Adrenal gland (tissue), 12 donors: Measurements from ENCODE around the gene CLMN. TPM values are rescaled to one million over a fixed set of nuclear protein-coding genes. Genes with fewer than 3 reads are reported as not detected.
A peak's percentile ranks its signal among the peaks of the same experiment; 100 is the strongest.

Experiments used
- DNase-seq, 7 donors: peaks; one replicate each; pipeline ENCODE4 v3.0.0-alpha.2; 2019 to 2020
- H3K27ac ChIP-seq, 5 donors: fragments of 200-600 bp; sonication (generic) in 4 of 5; 1 replicate in 3 of 5; 2 replicates in 2 of 5; pipeline versions ENCODE4 v1.5.1 to v1.8.0; 2016 to 2020; ENCODE audit warnings: mild to moderate bottlenecking in 1 of 5
- H3K27me3 ChIP-seq: fragments of 200-600 bp; 2 replicates; pipeline ENCODE4 v1.8.0; 2021
- H3K36me3 ChIP-seq, 2 donors: fragments of 200-600 bp; replicated peaks in 1 of 2; 1 replicate in 1 of 2; 2 replicates in 1 of 2; pipeline versions ENCODE4 v1.5.1 to v1.8.0; 2018 to 2022
- H3K4me1 ChIP-seq, 2 donors: fragments of 200-600 bp; replicated peaks in 1 of 2; 1 replicate in 1 of 2; 2 replicates in 1 of 2; pipeline versions ENCODE4 v1.5.1 to v1.8.0; 2018 to 2021
- H3K4me3 ChIP-seq, 4 donors: fragments of 200-600 bp; sonication (generic) in 3 of 4; one replicate each; pipeline ENCODE4 v1.5.1; 2016 to 2018
- H3K9me3 ChIP-seq, 3 donors: fragments of 200-600 bp; sonication (generic) in 1 of 3; replicated peaks in 1 of 3; 1 replicate in 2 of 3; 2 replicates in 1 of 3; pipeline versions ENCODE4 v1.5.1 to v1.8.0; 2016 to 2021
- POLR2A ChIP-seq, 2 donors: fragments of 450-650 bp; IDR thresholded peaks; one replicate each; pipeline ENCODE4 v1.6.1; 2017; ENCODE audit warnings: antibody characterized with exemption in 2 of 2, mild to moderate bottlenecking in 2 of 2, moderate library complexity in 1 of 2
- WGBS, 4 donors: extraction: QIAGEN DNeasy Blood & Tissue Kit in 2 of 4; methylation state at CpG; one replicate each; pipeline versions ENCODE4 v1.1.5 to v1.1.7; 2013 to 2017; 5-methylcytosine and 5-hydroxymethylcytosine counted together
- intact Hi-C, 2 donors: fragments of 100-400 bp; cut with DNase I; formaldehyde crosslinking; loops; one replicate each; pipeline versions ENCODE4 v1.14.1 to v1.15.0; 2022 to 2023
- polyA plus RNA-seq, 3 donors: library from polyadenylated mRNA; stranded (reverse); fragments of 200-250 nt in 2 of 3; fragments of 350-450 nt in 1 of 3; fragmentation: Illumina TruSeq in 1 of 3; extraction: RNeasy Lipid Tissue Mini Kit (QIAGEN cat#74804) in 1 of 3; gene quantifications; one replicate each; pipeline ENCODE4 v1.2.3, GENCODE V29; 2013 to 2014
- total RNA-seq, 9 donors: library from RNA; depleted of rRNA in 4 of 9; stranded (reverse); fragments of >200 nt in 4 of 9; fragments of 120-200 nt in 1 of 9; fragmentation: NEBNext Ultra II Directional in 1 of 9; extraction: Animal tissue kit (Norgen Biotek cat#: 25700) in 1 of 9; gene quantifications; one replicate each; pipeline versions ENCODE4 v1.1.0 to v1.2.4, GENCODE V29; 2013 to 2023
- TF ChIP-seq, protein P1 (sequence below), 6 experiments: fragments of 450-650 bp in 4 of 6; fragments of 200-600 bp in 2 of 6; sonication (generic) in 1 of 6; IDR thresholded peaks; 1 replicate in 5 of 6; 2 replicates in 1 of 6; pipeline versions ENCODE4 v1.5.1 to v1.8.0; 2016 to 2021; ENCODE audit warnings: antibody characterized with exemption in 6 of 6, mild to moderate bottlenecking in 2 of 6, moderate library complexity in 1 of 6
- donor health status: healthy with polysubstance abuse.
- donor health status: Bipolar disorder and iron deficiency.
- donor health status: DM: yes; HTN: yes; CAD: no.
- donor health status: DM: no; HTN: no; CAD: no.
- donor health status: DM: no; HTN: no; CAD: no.
- donor health status: DM: yes; HTN: yes; CAD: no.

Gene CLMN
- total and polyA plus RNA-seq, 12 donors, result 2.7 to 9.5 (median 4.9) TPM

- Histone ChIP-seq H3K4me1 (no peaks in the 10 kb centered on the region), H3K27me3 (no peaks in the 10 kb centered on the region), H3K36me3 (no peaks in the 10 kb centered on the region), H3K9me3 (no peaks in the 10 kb centered on the region), H3K4me3 (no peak overlapping the region), H3K27ac (no peak overlapping the region)
- TF ChIP-seq, protein P1, sequence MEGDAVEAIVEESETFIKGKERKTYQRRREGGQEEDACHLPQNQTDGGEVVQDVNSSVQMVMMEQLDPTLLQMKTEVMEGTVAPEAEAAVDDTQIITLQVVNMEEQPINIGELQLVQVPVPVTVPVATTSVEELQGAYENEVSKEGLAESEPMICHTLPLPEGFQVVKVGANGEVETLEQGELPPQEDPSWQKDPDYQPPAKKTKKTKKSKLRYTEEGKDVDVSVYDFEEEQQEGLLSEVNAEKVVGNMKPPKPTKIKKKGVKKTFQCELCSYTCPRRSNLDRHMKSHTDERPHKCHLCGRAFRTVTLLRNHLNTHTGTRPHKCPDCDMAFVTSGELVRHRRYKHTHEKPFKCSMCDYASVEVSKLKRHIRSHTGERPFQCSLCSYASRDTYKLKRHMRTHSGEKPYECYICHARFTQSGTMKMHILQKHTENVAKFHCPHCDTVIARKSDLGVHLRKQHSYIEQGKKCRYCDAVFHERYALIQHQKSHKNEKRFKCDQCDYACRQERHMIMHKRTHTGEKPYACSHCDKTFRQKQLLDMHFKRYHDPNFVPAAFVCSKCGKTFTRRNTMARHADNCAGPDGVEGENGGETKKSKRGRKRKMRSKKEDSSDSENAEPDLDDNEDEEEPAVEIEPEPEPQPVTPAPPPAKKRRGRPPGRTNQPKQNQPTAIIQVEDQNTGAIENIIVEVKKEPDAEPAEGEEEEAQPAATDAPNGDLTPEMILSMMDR (IDR thresholded peaks at IDR 0.05), result no peak
- TF ChIP-seq POLR2A (IDR thresholded peaks at IDR 0.05), result no peak
- 93 to 100% (median 97%) methylated on average over 1 of the region's 1 CpG for WGBS, 4 donors
- no peak for DNase-seq
- intact Hi-C loops, result no loop called here
Measured at GRCh38 chr14:95242870-95243269, 76.8 kb downstream of the CLMN start.

- no peaks in the 10 kb centered on the region for H3K36me3 ChIP-seq
- H3K27me3 ChIP-seq, result no peaks in the 10 kb centered on the region
- H3K4me3 ChIP-seq, result no peak overlapping the region
- no peaks in the 10 kb centered on the region for H3K4me1 ChIP-seq
- TF ChIP-seq POLR2A (IDR thresholded peaks at IDR 0.05), result no peak
- TF ChIP-seq, protein P1 (IDR thresholded peaks at IDR 0.05), result no peak
- no peak for DNase-seq
- H3K27ac ChIP-seq, result no peak overlapping the region
- intact Hi-C loops, result no loop called here
- WGBS, 4 donors, result 73 to 79% (median 76%) methylated on average over 6 of the region's 6 CpGs
- no peaks in the 10 kb centered on the region for H3K9me3 ChIP-seq
Measured at GRCh38 chr14:95240859-95241813, 78.6 kb downstream of the CLMN start.

GRCh38 chr14:95238487-95239298 lies 81.0 kb downstream of the CLMN start:
- intact Hi-C loops, result no loop called here
- Histone ChIP-seq H3K36me3 (no peaks in the 10 kb centered on the region), H3K4me1 (peaks cover 0 to 9% of the 10 kb centered on the region in 2 donors), H3K4me3 (no peak overlapping the region), H3K9me3 (no peaks in the 10 kb centered on the region), H3K27ac (no peak overlapping the region), H3K27me3 (no peaks in the 10 kb centered on the region)
- no peak for TF ChIP-seq POLR2A (IDR thresholded peaks at IDR 0.05)
- TF ChIP-seq, protein P1 (IDR thresholded peaks at IDR 0.05), result no peak
- DNase-seq, result no peak
- 91 to 96% (median 93%) methylated on average over 10 of the region's 10 CpGs for WGBS, 4 donors

- H3K4me1 ChIP-seq, result peaks cover 0 to 12% of the 10 kb centered on the region in 2 donors
- no peaks in the 10 kb centered on the region for H3K27me3 ChIP-seq
- H3K36me3 ChIP-seq, result no peaks in the 10 kb centered on the region
- no peak for TF ChIP-seq POLR2A (IDR thresholded peaks at IDR 0.05)
- TF ChIP-seq, protein P1 (IDR thresholded peaks at IDR 0.05), result no peak
- H3K4me3 ChIP-seq, result no peak overlapping the region
- H3K9me3 ChIP-seq, result no peaks in the 10 kb centered on the region
- peak overlapping the region in 1 of 5 donors; percentile 6 for H3K27ac ChIP-seq
- DNase-seq, result no peak
- 62 to 81% (median 75%) methylated on average over 11 of the region's 11 CpGs for WGBS, 4 donors
- intact Hi-C loops, result no loop called here
Measured at GRCh38 chr14:95237958-95238340, 81.8 kb downstream of the CLMN start.
